Dendritic cell treated with granulocyte-macrophage colony-stimulating factor and Interleukin-4, amounts not matched to agents 40 ng/mL and 50 ng/mL, for 4 days (primary cell): ENCODE results near the gene ENPP7.
"Not testable (repeated sequence)": the region's sequence is repeated elsewhere in the genome, so short reads cannot be mapped to it uniquely, and the experiment has no call there.

ENCODE experiments used
- H3K27ac Mint-ChIP-seq: one replicate; pipeline ENCODE4 v1.8.0; 2022; ENCODE audit warnings: mild to moderate bottlenecking, mixed read lengths
- H3K27me3 Mint-ChIP-seq: one replicate; pipeline ENCODE4 v1.8.0; 2022; ENCODE audit warnings: mild to moderate bottlenecking, mixed read lengths
- H3K36me3 Mint-ChIP-seq: one replicate; pipeline ENCODE4 v1.8.0; 2022; ENCODE audit warnings: low read depth, mixed read lengths
- H3K4me1 Mint-ChIP-seq: one replicate; pipeline ENCODE4 v1.8.0; 2022; ENCODE audit warnings: low read depth, mixed read lengths
- H3K4me3 Mint-ChIP-seq: one replicate; pipeline ENCODE4 v1.8.0; 2022; ENCODE audit warnings: mild to moderate bottlenecking, moderate library complexity, mixed read lengths
- H3K9me3 Mint-ChIP-seq: one replicate; pipeline ENCODE4 v1.8.0; 2022; ENCODE audit warnings: mixed read lengths
- intact Hi-C: fragments of 100-400 bp; cut with micrococcal nuclease; formaldehyde crosslinking; loops from one replicate; pipeline ENCODE4 v1.15.0; 2022

ENPP7 gene

DNA sequence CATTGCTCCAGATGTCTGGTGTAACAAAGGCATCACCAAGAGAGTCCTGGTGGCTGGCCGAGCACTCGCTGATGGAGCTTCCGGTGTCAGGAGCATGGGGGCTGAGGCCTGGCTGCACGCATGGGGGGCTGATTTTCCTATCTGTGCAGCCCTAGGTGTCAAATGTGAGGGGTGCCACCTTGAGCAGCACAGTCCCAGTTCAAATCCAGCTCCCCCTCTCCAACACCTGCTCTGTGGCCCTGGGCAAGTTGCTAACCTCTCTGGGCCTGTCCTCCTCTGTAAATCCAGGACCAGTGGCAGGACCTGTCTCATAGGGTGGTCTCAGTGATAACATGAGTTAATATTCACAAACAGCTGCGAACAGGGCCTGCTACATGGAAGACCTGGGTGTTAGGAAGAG, 12.9 kb downstream of the ENPP7 start:
- intact Hi-C loops, result loop anchor here (5.0 kb wide), 1 partner anchor 174 kb away; no protein-coding TSS in a partner anchor
- Mint-ChIP-seq H3K36me3 (no peaks in the 10 kb centered on the region), H3K4me3 (no peak overlapping the region), H3K4me1 (peaks cover 6% of the 10 kb centered on the region), H3K27me3 (peaks cover 89% of the 10 kb centered on the region), H3K27ac (no peak overlapping the region), H3K9me3 (no peaks in the 10 kb centered on the region)

- Mint-ChIP-seq H3K4me1 (peaks cover 6% of the 10 kb centered on the region), H3K27me3 (peaks cover 82% of the 10 kb centered on the region), H3K9me3 (no peaks in the 10 kb centered on the region), H3K4me3 (no peak overlapping the region), H3K36me3 (no peaks in the 10 kb centered on the region), H3K27ac (no peak overlapping the region)
- intact Hi-C loops, result loop anchor here (2.0 kb wide), 2 partner anchors 225 to 247 kb away; no protein-coding TSS in a partner anchor
Measured at GRCh38 chr17:79745641-79746105, 14.9 kb downstream of the ENPP7 start.

- H3K27ac Mint-ChIP-seq, result no peak overlapping the region
Measured at GRCh38 chr17:79746889-79747507, 16.3 kb downstream of the ENPP7 start.

DNA sequence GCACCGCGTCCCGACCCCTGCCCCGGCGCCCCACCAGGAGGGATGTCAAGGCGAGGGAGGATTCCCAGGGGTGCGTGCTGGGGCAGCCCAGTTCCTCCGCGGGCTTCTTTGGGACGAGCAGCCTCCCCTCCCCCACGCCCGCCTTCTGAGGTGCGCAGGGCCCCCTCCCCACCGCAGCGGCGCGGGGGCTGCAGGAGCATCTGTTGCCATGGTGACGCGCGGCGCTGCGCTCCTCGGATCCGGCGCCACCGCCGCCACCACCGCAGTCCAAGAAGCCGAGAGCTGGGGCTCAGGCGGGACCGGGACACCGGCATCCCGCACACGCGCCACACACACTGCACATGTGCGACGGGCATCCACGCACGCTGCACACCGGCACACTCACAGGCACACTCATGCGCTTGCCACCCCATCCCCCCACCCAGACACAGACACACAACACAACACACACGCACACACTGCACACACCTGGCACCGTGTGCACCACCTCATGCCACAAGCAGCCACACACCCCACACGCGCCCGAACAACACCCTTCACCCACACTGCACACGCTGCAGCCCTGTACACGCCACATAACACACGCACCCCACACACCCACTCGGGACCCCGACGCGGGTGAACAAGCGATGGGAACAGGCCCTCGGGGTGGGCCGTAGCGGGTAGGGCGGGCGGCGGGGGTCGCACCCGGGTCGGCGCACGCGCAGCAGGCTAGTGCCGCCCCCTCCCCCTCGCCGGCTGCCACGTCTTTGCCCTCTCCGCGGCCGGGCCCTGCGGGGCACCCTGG, 17.0 kb downstream of the ENPP7 start:
- Mint-ChIP-seq H3K27ac (no peak overlapping the region), H3K4me1 (peaks cover 6% of the 10 kb centered on the region), H3K27me3 (peaks cover 83% of the 10 kb centered on the region), H3K9me3 (no peaks in the 10 kb centered on the region), H3K4me3 (no peak overlapping the region), H3K36me3 (no peaks in the 10 kb centered on the region)
- intact Hi-C loops, result loop anchor here (2.0 kb wide), 2 partner anchors 223 to 245 kb away; no protein-coding TSS in a partner anchor

More at GRCh38 chr17:79746889-79747507, 16.3 kb downstream of the ENPP7 start:
- H3K27me3 Mint-ChIP-seq, result peaks cover 82% of the 10 kb centered on the region
- intact Hi-C loops, result loop anchor here (2.0 kb wide), 2 partner anchors 224 to 246 kb away; no protein-coding TSS in a partner anchor
- H3K4me1 Mint-ChIP-seq, result peaks cover 6% of the 10 kb centered on the region
- no peak overlapping the region for H3K4me3 Mint-ChIP-seq
- no peaks in the 10 kb centered on the region for H3K9me3 Mint-ChIP-seq
- H3K36me3 Mint-ChIP-seq, result no peaks in the 10 kb centered on the region

DNA sequence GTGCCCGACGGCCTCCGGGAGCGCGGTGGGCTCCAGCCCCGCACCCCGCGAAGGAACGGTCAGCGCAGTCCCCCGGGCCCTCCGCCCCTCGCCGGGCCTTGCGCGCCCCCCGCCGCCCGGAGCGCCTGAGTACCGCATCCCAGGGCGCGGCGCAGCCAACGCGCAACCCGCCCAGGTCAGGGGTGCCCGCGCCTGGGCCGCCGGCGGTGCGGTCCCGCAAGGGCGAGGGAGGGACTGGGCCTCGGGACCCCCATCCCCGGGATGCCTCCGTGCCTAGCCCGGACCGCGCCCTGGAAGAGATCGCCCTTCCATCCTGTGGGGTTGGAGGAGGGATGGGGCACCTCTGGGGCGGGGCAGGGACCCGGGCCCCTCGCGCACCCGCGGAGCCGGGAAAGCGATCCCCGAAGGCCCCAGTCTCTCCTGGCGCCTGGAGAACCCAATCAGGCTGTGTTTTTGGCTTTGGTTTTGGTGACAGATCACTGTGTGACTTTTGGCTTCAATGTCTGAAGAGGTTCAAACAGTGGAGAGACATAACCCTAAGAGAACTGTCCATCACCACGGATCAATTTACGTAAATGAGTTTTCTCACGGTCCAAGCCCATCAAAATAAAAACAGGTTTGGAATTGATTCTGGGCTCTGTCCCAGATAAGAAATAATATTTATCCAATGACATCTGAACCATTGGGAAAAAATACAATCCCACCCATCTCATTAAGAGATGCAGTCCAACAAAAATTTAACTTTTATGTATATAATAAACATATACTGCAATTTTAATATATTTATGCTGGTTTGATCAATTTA, 17.8 kb downstream of the ENPP7 start:
- H3K36me3 Mint-ChIP-seq, result no peaks in the 10 kb centered on the region
- no peaks in the 10 kb centered on the region for H3K9me3 Mint-ChIP-seq
- H3K27ac Mint-ChIP-seq, result no peak overlapping the region
- no peak overlapping the region for H3K4me3 Mint-ChIP-seq
- intact Hi-C loops, result no loop called here
- peaks cover 6% of the 10 kb centered on the region for H3K4me1 Mint-ChIP-seq
- peaks cover 83% of the 10 kb centered on the region for H3K27me3 Mint-ChIP-seq

- intact Hi-C loops, result no loop called here
- Mint-ChIP-seq H3K27ac (no peak overlapping the region), H3K9me3 (no peaks in the 10 kb centered on the region), H3K27me3 (peaks cover 80% of the 10 kb centered on the region), H3K36me3 (no peaks in the 10 kb centered on the region), H3K4me3 (no peak overlapping the region), H3K4me1 (peaks cover 6% of the 10 kb centered on the region)
Measured at GRCh38 chr17:79749156-79749815, 18.5 kb downstream of the ENPP7 start.

GRCh38 chr17:79749958-79750357, 19.2 kb downstream of the ENPP7 start:
- intact Hi-C loops, result no loop called here
- peaks cover 6% of the 10 kb centered on the region for H3K4me1 Mint-ChIP-seq
- H3K27ac Mint-ChIP-seq, result no peak overlapping the region
- no peaks in the 10 kb centered on the region for H3K36me3 Mint-ChIP-seq
- H3K9me3 Mint-ChIP-seq, result no peaks in the 10 kb centered on the region
- peaks cover 77% of the 10 kb centered on the region for H3K27me3 Mint-ChIP-seq
- H3K4me3 Mint-ChIP-seq, result no peak overlapping the region

DNA sequence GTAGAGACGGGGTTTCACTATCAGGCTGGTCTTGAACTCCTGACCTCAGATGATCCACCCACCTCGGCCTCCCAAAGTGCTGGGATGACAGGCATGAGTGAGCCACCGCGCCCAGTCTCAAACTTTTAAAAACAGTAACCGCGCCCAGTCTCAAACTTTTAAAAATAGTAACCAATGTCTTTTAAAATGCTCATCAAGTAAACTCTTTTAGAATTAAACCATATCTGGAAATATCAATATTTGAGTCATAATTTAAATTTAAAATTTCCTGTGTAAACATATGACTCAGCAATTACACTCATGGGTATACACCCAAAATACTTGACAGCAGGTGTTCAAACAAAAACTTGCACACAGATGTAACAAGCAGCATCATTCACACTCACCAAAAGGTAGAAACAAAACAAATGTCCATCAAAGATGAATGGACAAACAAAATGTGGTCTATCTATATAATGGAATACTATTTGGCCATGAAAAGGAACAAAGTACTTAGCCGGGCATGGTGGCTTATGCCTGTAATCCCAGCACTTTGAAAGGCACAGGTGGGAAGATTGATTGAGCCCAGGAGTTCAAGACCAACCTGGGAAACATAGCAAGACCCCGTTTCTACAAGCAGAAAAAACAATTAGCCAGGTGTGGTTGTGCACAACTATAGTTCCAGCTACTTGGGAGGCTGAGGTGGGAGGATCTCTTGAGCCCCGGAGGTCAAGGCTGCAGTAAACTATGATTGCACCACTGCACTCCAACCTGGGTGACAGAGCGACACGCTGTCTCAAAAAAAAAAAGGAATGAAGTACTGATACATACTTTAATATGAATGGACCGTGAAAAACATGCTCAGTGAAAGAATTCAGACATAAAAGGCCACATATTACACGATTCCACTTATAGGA, 20.2 kb downstream of the ENPP7 start:
- H3K27me3 Mint-ChIP-seq, result peaks cover 74% of the 10 kb centered on the region
- no peak overlapping the region for H3K4me3 Mint-ChIP-seq
- H3K36me3 Mint-ChIP-seq, result no peaks in the 10 kb centered on the region
- no peaks in the 10 kb centered on the region for H3K9me3 Mint-ChIP-seq
- peaks cover 6% of the 10 kb centered on the region for H3K4me1 Mint-ChIP-seq
- H3K27ac Mint-ChIP-seq, result no peak overlapping the region
- intact Hi-C loops, result no loop called here

- intact Hi-C loops, result no loop called here
- H3K27me3 Mint-ChIP-seq, result peaks cover 67% of the 10 kb centered on the region
- H3K36me3 Mint-ChIP-seq, result no peaks in the 10 kb centered on the region
- peaks cover 6% of the 10 kb centered on the region for H3K4me1 Mint-ChIP-seq
- no peaks in the 10 kb centered on the region for H3K9me3 Mint-ChIP-seq
- no peak overlapping the region for H3K4me3 Mint-ChIP-seq
- no peak overlapping the region for H3K27ac Mint-ChIP-seq
Measured at GRCh38 chr17:79752175-79752574, 21.4 kb downstream of the ENPP7 start.

GRCh38 chr17:79754370-79754769, 23.6 kb downstream of the ENPP7 start:
- intact Hi-C loops, result no loop called here
- Mint-ChIP-seq H3K9me3 (no peaks in the 10 kb centered on the region), H3K27ac (no peak overlapping the region)

GRCh38 chr17:79754903-79755302, 24.2 kb downstream of the ENPP7 start:
- peaks cover 58% of the 10 kb centered on the region for H3K27me3 Mint-ChIP-seq
- H3K4me3 Mint-ChIP-seq, H3K4me1 Mint-ChIP-seq, H3K27ac Mint-ChIP-seq, H3K36me3 Mint-ChIP-seq, H3K9me3 Mint-ChIP-seq, intact Hi-C loops: not testable (repeated sequence)

More at GRCh38 chr17:79754370-79754769, 23.6 kb downstream of the ENPP7 start:
- Mint-ChIP-seq H3K4me3 (no peak overlapping the region), H3K4me1 (no peaks in the 10 kb centered on the region), H3K27me3 (peaks cover 60% of the 10 kb centered on the region), H3K36me3 (no peaks in the 10 kb centered on the region)

DNA sequence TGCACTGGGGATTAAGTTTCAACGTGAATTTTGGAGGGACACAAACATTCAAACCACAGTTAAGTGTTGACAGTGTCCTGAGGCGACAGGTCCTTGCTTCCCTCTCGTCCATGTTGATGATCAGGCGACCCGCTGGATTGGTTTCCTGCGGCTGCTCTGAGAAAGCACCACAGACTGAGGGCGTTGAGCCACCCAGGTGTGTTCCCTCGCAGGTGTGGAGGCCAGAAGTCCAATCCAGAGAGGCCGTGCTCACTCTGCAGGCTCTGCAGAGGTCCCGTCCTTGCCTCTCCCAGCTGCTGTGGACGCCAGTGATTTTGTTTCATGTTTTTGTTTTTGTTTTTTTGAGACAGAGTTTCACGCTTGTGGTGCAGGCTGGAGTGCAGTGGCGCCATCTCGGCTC, 24.8 kb downstream of the ENPP7 start:
- Mint-ChIP-seq H3K4me3 (no peak overlapping the region), H3K4me1 (no peaks in the 10 kb centered on the region), H3K36me3 (no peaks in the 10 kb centered on the region), H3K27ac (no peak overlapping the region), H3K27me3 (peaks cover 54% of the 10 kb centered on the region), H3K9me3 (no peaks in the 10 kb centered on the region)
- intact Hi-C loops, result no loop called here
